Embryonic facial prominence (tissue), 1 donor: ENCODE measurements around the gene CDK2AP2.
A peak's percentile ranks its signal among the peaks of the same experiment; 100 is the strongest.
"Not testable (repeated sequence)": the region's sequence is repeated elsewhere in the genome, so short reads cannot be mapped to it uniquely, and the experiment has no call there.

Experiments used
- DNase-seq: peaks from one replicate; pipeline ENCODE4 v3.0.0-alpha.2; 2016; ENCODE audit errors: extremely low spot score

Gene CDK2AP2

DNA sequence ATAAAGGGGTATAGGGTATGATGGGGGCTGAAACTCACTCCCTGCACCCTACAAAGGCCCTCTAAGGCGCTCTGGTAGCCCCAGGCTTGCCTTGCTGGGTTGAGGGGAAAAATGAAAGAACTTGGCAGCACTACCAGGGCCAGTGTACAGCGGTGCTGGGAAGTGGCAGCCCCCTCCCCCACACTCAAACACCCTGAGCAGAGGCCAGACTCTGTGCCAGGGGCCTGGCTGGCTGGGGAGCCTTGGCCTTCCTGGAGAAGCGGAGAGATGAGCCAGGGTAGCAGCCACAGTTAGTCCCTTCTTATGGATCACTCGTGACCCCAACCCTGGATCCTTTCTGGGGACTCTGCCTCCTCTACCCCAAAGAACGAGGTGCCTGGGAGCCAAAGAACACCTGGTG is 41.6 kb downstream of the CDK2AP2 start:
- no peak for DNase-seq

GRCh38 chr11:67465530-67465929 is 42.4 kb downstream of the CDK2AP2 start:
- DNase-seq = not testable (repeated sequence)

DNA sequence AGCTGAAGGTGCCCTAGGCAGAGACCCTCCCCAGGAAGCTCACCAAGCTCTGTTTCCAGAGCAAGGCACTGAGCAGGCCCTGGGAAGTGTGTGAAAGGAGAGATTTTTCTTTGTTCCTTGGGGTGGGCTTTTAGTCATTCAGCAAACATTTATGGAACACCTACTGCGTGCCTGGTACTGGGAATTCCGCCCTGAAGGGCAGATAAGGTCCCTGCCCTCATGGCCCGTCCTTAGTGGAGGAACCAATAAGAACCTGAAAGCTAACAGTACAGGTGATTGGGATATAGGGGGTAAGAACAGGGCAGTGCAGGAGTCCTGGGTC is 42.8 kb downstream of the CDK2AP2 start:
- no peak for DNase-seq

GRCh38 chr11:67464411-67465188 is 43.4 kb downstream of the CDK2AP2 start:
- DNase-seq = peak; percentile 59

DNA sequence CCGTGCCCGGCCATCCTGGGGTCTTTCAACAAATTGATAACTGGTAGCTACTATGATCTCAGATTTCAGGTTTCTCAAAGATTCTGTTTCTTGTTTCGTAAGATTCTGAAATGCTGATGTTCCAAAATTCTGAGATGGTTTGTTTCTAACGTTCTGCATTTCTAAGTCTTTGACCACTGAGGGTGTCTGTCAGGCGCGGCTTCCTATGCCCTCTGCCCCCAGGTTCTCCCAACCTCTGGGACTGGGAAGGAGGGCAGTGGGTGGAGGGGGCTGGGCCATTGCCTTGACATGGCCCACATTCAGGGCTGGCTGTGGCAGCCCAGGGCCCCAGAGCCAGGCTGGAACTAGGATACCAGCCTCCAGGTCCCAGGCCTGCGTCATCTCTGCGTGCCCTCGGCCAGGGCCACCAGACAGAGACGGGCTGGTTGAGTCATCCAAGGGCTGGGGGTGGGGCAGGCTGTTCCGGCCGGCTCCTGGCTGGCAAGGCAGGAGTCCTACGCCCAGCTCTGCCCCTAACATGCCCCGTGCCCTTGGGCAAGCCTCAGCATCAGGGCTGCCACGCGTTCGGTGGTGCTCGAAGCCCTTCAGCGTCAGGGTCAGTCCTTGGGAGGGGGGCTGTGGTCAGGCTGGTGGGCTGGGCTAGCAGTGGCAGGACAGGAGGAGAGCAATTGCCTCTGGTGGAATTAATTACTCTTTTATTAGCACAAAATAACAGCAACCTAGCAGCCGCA is 44.1 kb downstream of the CDK2AP2 start:
- DNase-seq = no peak

DNA sequence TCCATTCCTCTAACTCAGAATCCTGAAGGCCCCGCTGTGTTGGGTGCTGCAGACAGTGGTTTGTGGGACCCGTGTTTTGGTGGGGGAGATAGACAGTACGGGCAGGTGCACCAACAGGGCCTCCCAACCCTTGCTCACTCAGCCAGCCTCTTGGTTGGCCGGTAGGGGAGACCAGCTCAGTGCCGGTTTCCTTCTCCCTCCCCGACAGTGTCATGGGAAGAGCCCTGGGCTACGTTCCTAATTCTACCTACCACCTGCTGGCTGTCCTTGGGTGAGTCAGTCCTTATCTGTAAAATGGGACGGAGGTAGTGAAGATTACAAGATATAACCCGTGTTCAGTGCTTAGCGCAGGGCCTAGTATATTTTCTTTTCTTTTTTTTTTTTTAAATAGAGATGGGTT is 44.8 kb downstream of the CDK2AP2 start:
- no peak for DNase-seq

- no peak for DNase-seq
Observed at GRCh38 chr11:67458266-67458665, 49.7 kb downstream of the CDK2AP2 start.

- no peak for DNase-seq
Observed at GRCh38 chr11:67457453-67457852, 50.5 kb downstream of the CDK2AP2 start.
